Osteoblast (primary cell): ENCODE results near the gene TBX6. TPM values are rescaled to one million over a fixed set of nuclear protein-coding genes. Genes with fewer than 3 reads are reported as not detected.

Source experiments
- DNase-seq: peaks from one replicate; pipeline ENCODE4 v3.0.0; 2011; ENCODE audit warnings: low spot score, mixed read lengths; ENCODE audit not compliant: insufficient read length; ENCODE audit errors: missing footprints
- H2AFZ ChIP-seq: 2 replicates; pipeline ENCODE4 v1.6.0; 2011; ENCODE audit warnings: mild to moderate bottlenecking, low read length
- H3K27ac ChIP-seq: 2 replicates; pipeline ENCODE4 v1.5.1; 2011; ENCODE audit warnings: mild to moderate bottlenecking, low read depth, low read length, moderate library complexity
- H3K27me3 ChIP-seq: 2 replicates; pipeline ENCODE4 v1.6.0; 2012; ENCODE audit warnings: mild to moderate bottlenecking, control low read depth, inconsistent platforms, low read length, moderate library complexity; ENCODE audit not compliant: insufficient read depth
- H3K36me3 ChIP-seq: 2 replicates; pipeline ENCODE4 v1.5.1; 2011; ENCODE audit warnings: mild to moderate bottlenecking, low read length, control low read depth, moderate library complexity; ENCODE audit not compliant: insufficient read depth
- H3K4me1 ChIP-seq: 2 replicates; pipeline ENCODE4 v1.5.1; 2011; ENCODE audit warnings: mild to moderate bottlenecking, low read length, control low read depth, moderate library complexity; ENCODE audit not compliant: insufficient read depth
- H3K4me2 ChIP-seq: 2 replicates; pipeline ENCODE4 v1.6.0; 2011; ENCODE audit warnings: mild to moderate bottlenecking, low read length; ENCODE audit not compliant: insufficient read depth
- H3K4me3 ChIP-seq: fragments of 200-600 bp; sonication (generic); 3 replicates; pipeline ENCODE4 v1.5.1; 2012; ENCODE audit warnings: mild to moderate bottlenecking, low read length, inconsistent platforms; ENCODE audit not compliant: insufficient read depth
- H3K79me2 ChIP-seq: 2 replicates; pipeline ENCODE4 v1.6.0; 2012; ENCODE audit warnings: mild to moderate bottlenecking, low read length, control low read depth, inconsistent platforms; ENCODE audit not compliant: insufficient read depth
- H3K9me3 ChIP-seq: 2 replicates; pipeline ENCODE4 v1.5.1; 2011; ENCODE audit warnings: low read depth, low read length, control low read depth
- H4K20me1 ChIP-seq: 2 replicates; pipeline ENCODE4 v1.6.0; 2012; ENCODE audit warnings: mild to moderate bottlenecking, low read length, control low read depth; ENCODE audit not compliant: insufficient read depth
- total RNA-seq: library from RNA; depleted of rRNA; stranded (reverse); fragments of >200 nt; gene quantifications from 2 replicates; pipeline ENCODE4 v1.2.3, GENCODE V29; 2012
- TF ChIP-seq, protein P1 (sequence below): IDR thresholded peaks from 2 replicates; pipeline ENCODE4 v1.5.1; 2011; ENCODE audit warnings: mild to moderate bottlenecking, low read depth, low read length, moderate library complexity; ENCODE audit errors: extremely low read depth

Gene TBX6
- total RNA-seq, 1 donor = 0.36 TPM

DNA sequence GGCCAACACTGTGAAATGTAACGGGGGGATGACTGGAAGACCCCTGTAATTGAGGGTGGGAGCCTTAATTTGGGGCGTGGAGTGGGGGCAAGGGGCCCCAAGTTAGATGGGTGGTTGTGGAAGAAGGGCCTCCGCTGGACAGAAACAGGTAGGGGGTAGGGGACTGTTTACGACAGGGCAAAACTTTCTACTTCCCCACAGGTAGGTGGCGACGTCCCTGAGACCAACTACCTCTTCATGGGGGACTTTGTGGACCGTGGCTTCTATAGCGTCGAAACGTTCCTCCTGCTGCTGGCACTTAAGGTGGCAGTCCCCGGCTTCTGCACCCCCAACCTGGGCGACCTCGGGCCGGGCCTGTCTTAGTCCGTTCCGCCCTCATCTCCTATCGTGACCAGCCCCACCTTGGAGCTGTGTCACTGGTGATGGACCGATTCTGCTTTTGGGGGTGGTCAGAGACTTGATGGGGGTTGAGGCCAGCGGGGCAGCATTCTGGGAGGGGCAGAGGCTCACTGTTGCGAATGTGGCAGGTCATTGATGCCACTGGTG, 9.1 kb downstream of the TBX6 start:
- Histone ChIP-seq H2AFZ (no peak overlapping the region), H3K4me3 (no peak overlapping the region), H3K4me1 (peaks cover 5% of the 10 kb centered on the region), H3K27ac (no peak overlapping the region), H3K27me3 (no peaks in the 10 kb centered on the region), H4K20me1 (peaks cover 16% of the 10 kb centered on the region), H3K79me2 (peaks cover 46% of the 10 kb centered on the region), H3K36me3 (peaks cover 70% of the 10 kb centered on the region), H3K9me3 (no peaks in the 10 kb centered on the region), H3K4me2 (no peak overlapping the region)
- TF ChIP-seq, protein P1, sequence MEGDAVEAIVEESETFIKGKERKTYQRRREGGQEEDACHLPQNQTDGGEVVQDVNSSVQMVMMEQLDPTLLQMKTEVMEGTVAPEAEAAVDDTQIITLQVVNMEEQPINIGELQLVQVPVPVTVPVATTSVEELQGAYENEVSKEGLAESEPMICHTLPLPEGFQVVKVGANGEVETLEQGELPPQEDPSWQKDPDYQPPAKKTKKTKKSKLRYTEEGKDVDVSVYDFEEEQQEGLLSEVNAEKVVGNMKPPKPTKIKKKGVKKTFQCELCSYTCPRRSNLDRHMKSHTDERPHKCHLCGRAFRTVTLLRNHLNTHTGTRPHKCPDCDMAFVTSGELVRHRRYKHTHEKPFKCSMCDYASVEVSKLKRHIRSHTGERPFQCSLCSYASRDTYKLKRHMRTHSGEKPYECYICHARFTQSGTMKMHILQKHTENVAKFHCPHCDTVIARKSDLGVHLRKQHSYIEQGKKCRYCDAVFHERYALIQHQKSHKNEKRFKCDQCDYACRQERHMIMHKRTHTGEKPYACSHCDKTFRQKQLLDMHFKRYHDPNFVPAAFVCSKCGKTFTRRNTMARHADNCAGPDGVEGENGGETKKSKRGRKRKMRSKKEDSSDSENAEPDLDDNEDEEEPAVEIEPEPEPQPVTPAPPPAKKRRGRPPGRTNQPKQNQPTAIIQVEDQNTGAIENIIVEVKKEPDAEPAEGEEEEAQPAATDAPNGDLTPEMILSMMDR = no peak
- DNase-seq = peak; percentile 78

DNA sequence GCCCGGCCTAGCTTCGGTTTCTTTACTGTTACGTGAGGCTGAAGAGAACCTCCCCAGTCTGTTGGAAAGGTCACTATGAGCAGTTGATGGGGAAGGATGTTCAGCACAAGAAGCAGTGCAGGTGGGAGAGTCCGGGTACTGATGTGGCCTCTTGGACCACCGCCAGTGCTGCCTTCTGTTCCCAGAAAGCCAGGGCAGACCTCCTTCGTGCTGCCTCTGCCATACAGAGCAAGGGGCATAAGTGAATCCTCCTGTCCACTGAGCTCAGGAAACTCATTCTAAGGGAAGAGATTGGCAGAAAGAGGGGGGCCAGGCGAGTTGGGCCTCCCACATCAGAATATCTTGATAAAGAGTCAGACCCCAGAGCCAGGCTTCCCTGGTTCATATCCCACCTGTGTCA, 12.2 kb downstream of the TBX6 start:
- H3K4me3 ChIP-seq = no peak overlapping the region
- H3K79me2 ChIP-seq = peaks cover 70% of the 10 kb centered on the region
- H3K9me3 ChIP-seq = no peaks in the 10 kb centered on the region
- no peak overlapping the region for H3K27ac ChIP-seq
- TF ChIP-seq, protein P1 = no peak
- H3K36me3 ChIP-seq = peaks cover 60% of the 10 kb centered on the region
- peaks cover 17% of the 10 kb centered on the region for H3K4me1 ChIP-seq
- peaks cover 28% of the 10 kb centered on the region for H4K20me1 ChIP-seq
- H3K4me2 ChIP-seq = no peak overlapping the region
- H3K27me3 ChIP-seq = no peaks in the 10 kb centered on the region
- DNase-seq = peak; percentile 21
- H2AFZ ChIP-seq = no peak overlapping the region

DNA sequence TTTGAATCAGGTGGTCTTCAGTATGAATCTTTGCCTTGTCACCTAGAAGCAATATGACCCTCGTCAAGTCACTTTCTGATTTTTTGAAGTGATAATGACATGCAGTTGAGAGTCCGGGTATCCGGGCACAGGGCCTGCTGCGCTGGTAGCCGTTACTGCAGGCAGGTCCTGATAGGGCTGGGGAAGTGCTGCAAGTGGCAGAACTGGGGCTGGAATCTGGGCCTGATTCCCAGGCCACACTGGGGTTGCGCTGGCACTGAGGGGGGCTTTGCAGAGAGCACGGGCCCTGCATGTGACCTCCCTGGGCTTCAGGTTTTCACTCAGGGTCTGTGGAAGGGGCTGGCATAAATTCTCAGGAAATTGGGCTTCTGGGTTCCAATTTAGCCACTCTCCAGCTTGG, 13.0 kb downstream of the TBX6 start:
- DNase-seq = peak; percentile 39
- Histone ChIP-seq H3K4me1 (peaks cover 17% of the 10 kb centered on the region), H3K27me3 (no peaks in the 10 kb centered on the region), H4K20me1 (peaks cover 28% of the 10 kb centered on the region), H2AFZ (no peak overlapping the region), H3K4me3 (no peak overlapping the region), H3K4me2 (no peak overlapping the region), H3K27ac (no peak overlapping the region), H3K36me3 (peaks cover 54% of the 10 kb centered on the region), H3K9me3 (no peaks in the 10 kb centered on the region), H3K79me2 (peaks cover 70% of the 10 kb centered on the region)
- TF ChIP-seq, protein P1 = no peak

DNA sequence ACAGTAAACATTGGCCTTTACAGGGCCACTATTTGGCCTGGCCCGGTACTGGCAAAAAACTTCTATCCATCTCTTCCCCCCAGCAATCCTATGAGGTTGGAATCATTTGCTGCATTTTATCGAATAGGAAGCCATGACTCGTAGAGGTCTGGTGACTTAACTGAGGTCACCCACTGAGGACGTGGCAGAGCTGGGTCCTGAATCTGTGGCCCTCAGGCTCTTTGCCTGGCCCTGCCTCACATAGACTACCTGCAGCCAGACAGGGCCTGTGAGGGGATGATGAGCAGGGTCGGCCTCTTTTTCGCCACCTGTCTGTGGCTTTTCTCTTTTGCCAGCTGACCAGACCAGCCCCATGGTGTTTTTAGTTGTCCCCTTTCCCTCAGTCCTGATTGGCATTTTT, 14.1 kb downstream of the TBX6 start:
- TF ChIP-seq, protein P1 = no peak
- Histone ChIP-seq H2AFZ (no peak overlapping the region), H4K20me1 (peaks cover 28% of the 10 kb centered on the region), H3K36me3 (peaks cover 53% of the 10 kb centered on the region), H3K9me3 (no peaks in the 10 kb centered on the region), H3K79me2 (peaks cover 64% of the 10 kb centered on the region), H3K4me1 (peaks cover 17% of the 10 kb centered on the region), H3K27ac (peak overlapping the region; percentile 70), H3K4me2 (peak overlapping the region; percentile 92), H3K27me3 (no peaks in the 10 kb centered on the region), H3K4me3 (peak overlapping the region; percentile 99)
- peak; percentile 85 for DNase-seq
